CD4-positive, alpha-beta T cell (primary cell): ENCODE data around the gene AMFR. TPM values are rescaled to one million over a fixed set of nuclear protein-coding genes. Genes with fewer than 3 reads are reported as not detected.

Experiments used
- ATAC-seq: fragments of 200-7000 bp; cut with Tn5 transposase; one replicate; pipeline ENCODE4 v1.10.0; 2022; ENCODE audit warnings: mild to moderate bottlenecking; ENCODE audit not compliant: poor library complexity
- CTCF ChIA-PET: fragments of 350-600 bp; sonication (Branson Sonifier 250); formaldehyde crosslinking; loops from one replicate; lab custom pipeline; 2021; ENCODE audit warnings: antibody characterized with exemption, inconsistent platforms; lab: Charles Lee
- POLR2A ChIA-PET: fragments of 350-600 bp; sonication (Branson Sonifier 250); formaldehyde crosslinking; loops from one replicate; lab custom pipeline; 2021; ENCODE audit warnings: antibody characterized with exemption, inconsistent platforms; lab: Charles Lee
- DNase-seq, 14 experiments: peaks; one replicate each; pipeline ENCODE4 v3.0.0-alpha.2; 2013 to 2020; ENCODE audit warnings: mixed read lengths in 2 of 14
- H3K27ac ChIP-seq, 2 donors: one replicate each; pipeline versions ENCODE4 v1.5.1 to v1.7.0; 2013; ENCODE audit warnings: low read length in 2 of 2, low read depth in 1 of 2, mild to moderate bottlenecking in 1 of 2
- H3K27me3 ChIP-seq, 2 experiments: 1 replicate in 1 of 2; 2 replicates in 1 of 2; pipeline versions ENCODE4 v1.6.1 to v1.7.0; 2013; ENCODE audit warnings: low read length in 2 of 2, control low read depth in 1 of 2, mild to moderate bottlenecking in 1 of 2, moderate library complexity in 1 of 2; ENCODE audit not compliant: insufficient read depth in 2 of 2, control insufficient read depth in 1 of 2
- H3K36me3 ChIP-seq: one replicate; pipeline ENCODE4 v1.6.1; 2013; ENCODE audit warnings: low read length, control low read depth; ENCODE audit not compliant: insufficient read depth
- H3K4me1 ChIP-seq: one replicate; pipeline ENCODE4 v1.6.1; 2013; ENCODE audit warnings: low read length, control low read depth; ENCODE audit not compliant: insufficient read depth
- H3K4me3 ChIP-seq: one replicate; pipeline ENCODE4 v1.5.1; 2013; ENCODE audit warnings: mild to moderate bottlenecking, low read length, moderate library complexity
- H3K9me3 ChIP-seq, 2 experiments: 1 replicate in 1 of 2; 2 replicates in 1 of 2; pipeline versions ENCODE4 v1.6.1 to v1.7.0; 2013; ENCODE audit warnings: low read length in 2 of 2, mild to moderate bottlenecking in 2 of 2, control low read depth in 1 of 2, moderate library complexity in 1 of 2; ENCODE audit not compliant: control insufficient read depth in 1 of 2, insufficient read depth in 1 of 2
- H3K27ac Mint-ChIP-seq: one replicate; pipeline ENCODE4 v1.8.0; 2020; ENCODE audit warnings: mixed read lengths
- H3K27me3 Mint-ChIP-seq: one replicate; pipeline ENCODE4 v1.8.0; 2021; ENCODE audit warnings: mixed read lengths
- H3K36me3 Mint-ChIP-seq: one replicate; pipeline ENCODE4 v1.8.0; 2021; ENCODE audit warnings: low read depth, mixed read lengths
- H3K4me1 Mint-ChIP-seq: one replicate; pipeline ENCODE4 v1.8.0; 2021; ENCODE audit warnings: low read depth, mixed read lengths
- H3K4me3 Mint-ChIP-seq: one replicate; pipeline ENCODE4 v1.8.0; 2020; ENCODE audit warnings: mild to moderate bottlenecking, mixed read lengths
- H3K9me3 Mint-ChIP-seq: one replicate; pipeline ENCODE4 v1.8.0; 2020; ENCODE audit warnings: mixed read lengths
- intact Hi-C, 2 experiments: fragments of 100-400 bp; cut with DNase I in 1 of 2; cut with micrococcal nuclease in 1 of 2; formaldehyde crosslinking; loops; one replicate each; pipeline versions ENCODE4 v1.15.1 to v1.9.0; 2023 to 2025; cut with DNase I, micrococcal nuclease
- total RNA-seq, 174 experiments: library from RNA in 2 of 174; stranded (reverse) in 2 of 174; gene quantifications; one replicate each; pipeline ENCODE4 v1.2.3 and lab custom pipeline; 2021 to 2026
- TF ChIP-seq, protein P1 (sequence below): fragments of 200-600 bp; IDR thresholded peaks from one replicate; pipeline ENCODE4 v1.8.0; 2022; ENCODE audit warnings: antibody characterized with exemption, mild to moderate bottlenecking

The AMFR gene
- total RNA-seq, 2 experiments from 2014 or later, result 79.2 to 83.8 TPM

DNA sequence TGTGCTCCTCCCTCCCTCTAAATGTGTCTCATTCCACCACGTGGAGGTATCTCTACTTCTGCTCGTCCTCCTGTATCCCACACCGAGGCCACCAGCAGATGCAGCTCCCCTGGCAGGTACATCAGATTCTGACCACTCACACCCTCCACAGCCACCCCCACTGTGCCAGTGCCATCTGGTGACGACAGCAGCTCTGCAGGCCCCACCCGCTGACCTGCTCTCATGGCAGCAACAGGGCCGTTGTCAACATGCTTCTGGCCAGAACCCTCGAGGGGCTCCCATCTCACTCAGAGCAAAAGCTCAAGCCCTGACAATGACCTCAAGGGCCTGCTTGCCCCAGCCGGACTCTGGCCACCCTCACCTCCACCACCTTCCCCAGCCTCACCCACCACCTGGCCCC is 93.4 kb downstream of the AMFR start:
- Mint-ChIP-seq H3K9me3 (no peaks in the 10 kb centered on the region), H3K4me3 (no peak overlapping the region), H3K36me3 (no peaks in the 10 kb centered on the region), H3K27ac (no peak overlapping the region), H3K27me3 (no peaks in the 10 kb centered on the region), H3K4me1 (no peaks in the 10 kb centered on the region)
- Histone ChIP-seq H3K4me3 (no peak overlapping the region), H3K36me3 (no peaks in the 10 kb centered on the region), H3K27ac (no peak overlapping the region), H3K27me3 (no peaks in the 10 kb centered on the region), H3K9me3 (no peaks in the 10 kb centered on the region), H3K4me1 (no peaks in the 10 kb centered on the region)
- no peak for DNase-seq
- TF ChIP-seq, protein P1, sequence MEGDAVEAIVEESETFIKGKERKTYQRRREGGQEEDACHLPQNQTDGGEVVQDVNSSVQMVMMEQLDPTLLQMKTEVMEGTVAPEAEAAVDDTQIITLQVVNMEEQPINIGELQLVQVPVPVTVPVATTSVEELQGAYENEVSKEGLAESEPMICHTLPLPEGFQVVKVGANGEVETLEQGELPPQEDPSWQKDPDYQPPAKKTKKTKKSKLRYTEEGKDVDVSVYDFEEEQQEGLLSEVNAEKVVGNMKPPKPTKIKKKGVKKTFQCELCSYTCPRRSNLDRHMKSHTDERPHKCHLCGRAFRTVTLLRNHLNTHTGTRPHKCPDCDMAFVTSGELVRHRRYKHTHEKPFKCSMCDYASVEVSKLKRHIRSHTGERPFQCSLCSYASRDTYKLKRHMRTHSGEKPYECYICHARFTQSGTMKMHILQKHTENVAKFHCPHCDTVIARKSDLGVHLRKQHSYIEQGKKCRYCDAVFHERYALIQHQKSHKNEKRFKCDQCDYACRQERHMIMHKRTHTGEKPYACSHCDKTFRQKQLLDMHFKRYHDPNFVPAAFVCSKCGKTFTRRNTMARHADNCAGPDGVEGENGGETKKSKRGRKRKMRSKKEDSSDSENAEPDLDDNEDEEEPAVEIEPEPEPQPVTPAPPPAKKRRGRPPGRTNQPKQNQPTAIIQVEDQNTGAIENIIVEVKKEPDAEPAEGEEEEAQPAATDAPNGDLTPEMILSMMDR, result no peak
- intact Hi-C loops, result no loop called here
- POLR2A ChIA-PET, result no interaction called here
- no peak for ATAC-seq
- CTCF ChIA-PET, result no interaction called here

DNA sequence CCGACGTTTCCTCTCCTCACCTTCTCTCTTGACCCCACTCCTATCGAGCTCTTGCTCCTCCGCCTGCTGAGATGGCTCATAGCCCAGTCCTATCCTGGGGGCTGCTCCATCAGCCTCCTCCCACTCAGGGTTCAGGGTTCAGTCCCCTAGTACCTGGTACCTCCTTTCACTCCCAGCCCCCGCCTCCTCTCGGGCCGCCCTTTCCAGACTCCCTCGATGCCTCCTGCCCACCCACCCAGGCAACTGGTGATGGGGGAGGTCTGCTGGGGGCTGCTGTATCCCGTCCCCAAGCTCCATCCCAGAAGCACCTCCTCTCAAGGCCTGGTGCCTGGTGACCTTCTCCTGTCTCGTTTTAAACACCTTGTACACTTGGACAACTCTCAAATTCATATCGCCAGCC is 93.9 kb downstream of the AMFR start:
- Mint-ChIP-seq H3K27ac (no peak overlapping the region), H3K27me3 (no peaks in the 10 kb centered on the region), H3K4me1 (no peaks in the 10 kb centered on the region), H3K4me3 (no peak overlapping the region), H3K36me3 (no peaks in the 10 kb centered on the region), H3K9me3 (no peaks in the 10 kb centered on the region)
- Histone ChIP-seq H3K4me1 (no peaks in the 10 kb centered on the region), H3K4me3 (no peak overlapping the region), H3K27ac (no peak overlapping the region), H3K36me3 (no peaks in the 10 kb centered on the region), H3K9me3 (no peaks in the 10 kb centered on the region), H3K27me3 (no peaks in the 10 kb centered on the region)
- intact Hi-C loops, result no loop called here
- ChIA-PET CTCF (no interaction called here), POLR2A (no interaction called here)
- ATAC-seq, result no peak
- no peak for DNase-seq
- TF ChIP-seq, protein P1, result no peak

DNA sequence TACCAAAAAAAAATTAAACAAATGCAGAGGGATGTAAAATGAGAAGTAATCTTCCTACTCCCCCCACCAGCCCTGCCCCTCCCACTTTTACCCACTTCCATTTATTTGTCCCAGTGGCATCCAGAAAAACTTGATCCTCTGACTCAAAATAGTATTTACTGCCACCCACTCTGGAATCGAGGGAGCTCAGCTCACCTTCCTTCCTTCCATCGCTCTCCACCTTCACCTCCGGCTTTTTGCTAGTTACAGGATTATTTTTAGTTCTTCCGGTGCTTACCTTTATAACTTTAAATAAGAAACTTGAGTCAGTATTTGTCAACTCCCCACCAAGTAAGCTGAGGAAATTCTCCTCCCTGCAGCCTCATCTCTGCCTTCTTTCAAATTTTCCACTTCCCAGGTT is 94.9 kb downstream of the AMFR start:
- no peak overlapping the region for H3K27ac Mint-ChIP-seq
- ChIA-PET CTCF (no interaction called here), POLR2A (no interaction called here)

More for the DNA sequence above, 94.9 kb downstream of the AMFR start:
- no peaks in the 10 kb centered on the region for H3K27me3 ChIP-seq
- H3K9me3 ChIP-seq, result no peaks in the 10 kb centered on the region
- no peak for ATAC-seq
- Mint-ChIP-seq H3K9me3 (no peaks in the 10 kb centered on the region), H3K27me3 (no peaks in the 10 kb centered on the region), H3K36me3 (no peaks in the 10 kb centered on the region), H3K4me3 (no peak overlapping the region), H3K4me1 (no peaks in the 10 kb centered on the region)
- TF ChIP-seq, protein P1, result no peak
- H3K36me3 ChIP-seq, result no peaks in the 10 kb centered on the region
- no peak overlapping the region for H3K4me3 ChIP-seq
- no peak overlapping the region for H3K27ac ChIP-seq
- intact Hi-C loops, result no loop called here
- DNase-seq, result no peak
- H3K4me1 ChIP-seq, result no peaks in the 10 kb centered on the region
